HG03095 (cell line): ENCODE data around the gene CD79A.
A peak's percentile ranks its signal among the peaks of the same experiment; 100 is the strongest.
"Not testable (repeated sequence)": the region's sequence is repeated elsewhere in the genome, so short reads cannot be mapped to it uniquely, and the experiment has no call there.

Experiments used
- ATAC-seq: cut with Tn5 transposase; IDR thresholded peaks from one replicate; pipeline ENCODE4 v1.9.1; 2021; ENCODE audit warnings: moderate library complexity; ENCODE audit not compliant: unreplicated experiment

CD79A gene

GRCh38 chr19:41862445-41862986, 14.6 kb upstream of the CD79A start:
- ATAC-seq: no peak

DNA sequence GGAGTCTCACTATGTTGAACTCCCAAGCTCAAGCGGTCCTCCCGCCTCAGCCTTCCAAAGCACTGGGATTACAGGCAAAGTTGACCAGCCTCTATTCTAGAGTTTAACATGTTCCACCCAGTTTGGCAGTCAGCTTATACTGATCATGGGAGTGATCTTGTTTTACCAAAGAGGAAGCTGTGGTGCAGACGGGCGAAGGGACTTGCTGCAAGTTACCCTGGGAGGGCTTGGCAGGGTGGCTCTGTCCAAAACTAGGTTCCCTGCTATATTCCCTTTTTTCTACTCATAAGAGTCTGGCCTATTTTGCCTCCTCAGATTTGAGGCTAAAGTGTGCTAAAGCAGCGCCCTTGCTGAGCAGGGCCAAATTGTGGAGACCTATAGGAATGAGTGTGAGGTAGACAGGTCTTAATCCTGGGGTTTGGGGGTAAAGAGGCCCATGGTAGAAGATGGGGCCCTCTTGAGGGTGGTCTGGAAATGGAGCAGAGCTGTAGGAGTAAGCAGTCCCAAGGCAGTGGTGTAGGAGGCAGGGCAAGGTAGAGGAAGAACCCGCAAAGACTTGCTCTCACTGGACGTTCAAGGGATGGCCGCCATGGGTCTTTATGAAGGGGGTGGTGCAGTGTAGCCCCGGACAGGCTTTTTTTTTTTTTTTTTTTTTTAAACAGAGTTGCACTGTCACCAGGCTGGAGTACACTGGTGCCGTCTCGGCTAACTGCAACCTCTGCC, 13.7 kb upstream of the CD79A start:
- no peak for ATAC-seq

DNA sequence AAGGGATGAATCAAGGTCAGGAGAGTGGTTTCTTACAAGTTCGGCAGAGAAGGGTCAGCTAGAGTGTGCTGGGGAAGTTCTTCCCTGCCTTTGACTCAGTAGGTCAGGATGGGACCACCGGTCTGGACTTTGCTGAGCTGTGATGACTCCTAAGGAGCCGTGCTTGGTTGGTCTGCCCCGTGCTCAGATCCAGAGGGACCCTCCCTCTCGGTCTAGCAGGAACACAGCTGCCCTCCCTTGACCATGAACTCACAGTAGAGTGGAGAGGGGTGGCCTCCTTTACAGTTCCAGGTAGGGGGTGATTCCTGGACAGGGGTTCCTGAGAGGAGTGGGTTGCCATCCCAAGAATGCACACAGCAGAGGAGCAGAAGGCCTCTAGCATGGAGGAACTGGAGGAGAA, 12.7 kb upstream of the CD79A start:
- no peak for ATAC-seq

DNA sequence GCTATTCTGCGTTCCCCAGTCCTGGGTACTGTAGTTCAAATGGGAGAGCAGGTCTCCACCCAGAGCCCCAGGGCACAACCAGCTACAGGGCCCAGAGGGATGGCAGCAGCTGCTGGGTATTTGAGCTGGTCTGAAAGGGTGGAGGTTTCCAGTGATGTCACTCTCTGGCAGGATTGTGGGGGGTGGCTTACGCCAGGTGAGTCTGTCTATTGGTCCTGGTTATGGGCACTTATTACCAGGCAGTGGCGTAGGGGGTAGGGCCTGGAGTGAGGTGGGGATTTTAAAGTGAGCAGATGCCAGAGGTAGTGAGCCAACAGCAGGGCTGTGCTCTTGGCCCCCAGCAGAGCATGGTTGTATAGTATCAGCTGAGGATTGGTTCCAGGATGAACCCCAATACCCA, 10.8 kb upstream of the CD79A start:
- ATAC-seq: no peak

- no peak for ATAC-seq
Observed at GRCh38 chr19:41868120-41868988, 8.7 kb upstream of the CD79A start.

DNA sequence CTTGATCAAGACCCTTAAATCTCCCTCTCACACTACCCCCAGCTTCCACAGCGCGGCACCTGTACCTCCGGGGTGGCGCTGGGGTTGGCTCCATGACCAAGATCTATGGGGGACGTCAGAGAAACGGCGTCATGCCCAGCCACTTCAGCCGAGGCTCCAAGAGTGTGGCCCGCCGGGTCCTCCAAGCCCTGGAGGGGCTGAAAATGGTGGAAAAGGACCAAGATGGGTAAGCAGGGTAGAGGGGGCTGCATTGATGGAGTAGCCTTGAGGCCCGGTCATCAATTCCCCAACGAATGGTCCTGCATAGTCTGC, 8.1 kb upstream of the CD79A start:
- ATAC-seq: no peak

DNA sequence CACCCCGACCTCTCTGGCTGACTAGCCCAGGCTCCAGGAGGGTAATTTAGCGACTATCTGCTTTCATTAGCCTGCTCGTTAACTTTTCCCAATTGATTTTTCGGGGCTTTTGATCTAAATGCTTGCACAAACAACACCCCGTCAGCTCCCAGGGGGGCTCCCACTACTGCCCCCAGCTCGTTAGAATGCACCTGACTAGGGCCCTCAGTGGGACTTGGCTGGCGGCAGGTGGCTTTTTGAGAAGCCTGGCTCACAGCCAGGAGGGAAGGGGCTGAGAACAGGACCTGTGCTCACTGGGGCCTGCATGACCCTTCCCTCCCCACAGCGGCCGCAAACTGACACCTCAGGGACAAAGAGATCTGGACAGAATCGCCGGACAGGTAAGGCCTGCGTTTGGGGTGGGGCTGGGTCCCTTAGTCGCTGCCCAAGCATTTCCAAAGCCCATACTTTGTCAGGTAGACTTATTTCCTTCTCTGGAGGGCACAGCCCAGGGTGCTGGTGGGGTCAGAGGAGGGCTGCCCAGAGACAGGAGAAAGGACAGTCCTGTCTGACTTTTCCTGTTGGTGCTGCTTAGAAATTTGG, 7.6 kb upstream of the CD79A start:
- ATAC-seq: no peak

DNA sequence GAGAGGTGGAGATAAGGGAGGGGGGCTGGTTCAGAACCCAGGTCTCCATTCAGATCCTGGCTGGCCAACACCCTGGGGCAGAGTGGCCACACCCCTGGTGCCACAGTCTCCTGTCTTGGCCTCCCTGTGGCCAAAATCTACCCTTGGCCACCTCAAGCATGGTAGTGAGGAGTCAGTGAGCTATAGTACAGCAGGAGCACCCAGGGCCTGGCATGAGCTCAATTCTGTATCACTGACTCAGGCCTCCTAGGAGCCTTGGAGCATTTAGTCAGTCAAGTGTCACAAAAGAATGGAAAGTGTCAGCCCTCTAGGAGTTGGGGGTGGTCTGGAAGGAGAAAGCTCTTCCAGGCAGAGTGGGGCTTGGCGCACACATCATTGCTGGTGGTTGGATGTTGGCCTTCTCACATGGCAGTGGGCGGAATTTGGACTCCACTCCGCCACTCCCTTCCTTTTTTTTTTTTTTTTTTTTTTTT, 6.6 kb upstream of the CD79A start:
- no peak for ATAC-seq

GRCh38 chr19:41871573-41872383, 5.3 kb upstream of the CD79A start:
- peak; percentile 40 for ATAC-seq

GRCh38 chr19:41872384-41872774, 4.7 kb upstream of the CD79A start:
- no peak for ATAC-seq

GRCh38 chr19:41872775-41873647, 4.1 kb upstream of the CD79A start:
- ATAC-seq: no peak

- not testable (repeated sequence) for ATAC-seq
Observed at GRCh38 chr19:41875973-41876372, 1.1 kb upstream of the CD79A start.

- ATAC-seq: no peak
Observed at GRCh38 chr19:41877916-41878905, 1.1 kb downstream of the CD79A start.

GRCh38 chr19:41879080-41879479, 2.0 kb downstream of the CD79A start:
- ATAC-seq: no peak

- no peak for ATAC-seq
Observed at GRCh38 chr19:41879670-41880328, 2.7 kb downstream of the CD79A start.

DNA sequence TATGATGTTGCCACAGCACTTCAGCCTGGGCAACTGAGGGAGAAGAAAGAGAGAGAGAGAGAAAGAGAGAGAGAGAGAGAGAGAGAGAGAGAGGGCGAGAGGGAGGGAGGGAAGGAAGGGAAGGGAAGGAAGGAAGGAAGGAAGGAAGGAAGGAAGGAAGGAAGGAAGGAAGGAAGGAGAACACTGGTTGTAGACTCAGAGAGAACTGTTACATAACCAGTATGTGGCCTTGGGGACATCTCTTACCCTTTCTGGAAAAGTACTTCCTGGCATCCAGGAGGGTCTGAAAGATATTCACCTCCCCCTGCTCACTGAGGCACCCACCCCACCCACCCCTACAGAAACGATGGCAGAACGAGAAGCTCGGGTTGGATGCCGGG, 3.2 kb downstream of the CD79A start:
- no peak for ATAC-seq

GRCh38 chr19:41882568-41883462, 5.7 kb downstream of the CD79A start, which contains the start of gene ARHGEF1:
TSS of gene ARHGEF1 (plus strand) at chr19:41883184. CDS start at chr19:41888083, 4,899 bp downstream.
- no peak for ATAC-seq
